ENCODE measurements around the gene TNFAIP8L1.

GRCh38 chr19:4687396-4687795 is 48.1 kb downstream of the TNFAIP8L1 start:
- TF ChIP-seq CTCF (conservative IDR thresholded peaks at IDR 0.05; ENCODE audit: low read length) (no peak), EZH2phosphoT487 (IDR thresholded peaks at IDR 0.05; ENCODE audit: borderline replicate concordance) (no peak)

All from Loucy (cell line).